HG02885 (cell line): ENCODE data around the gene SLC26A1.

Experiments
- ATAC-seq: cut with Tn5 transposase; IDR thresholded peaks from one replicate; pipeline ENCODE4 v1.9.1; 2021; ENCODE audit warnings: mild to moderate bottlenecking; ENCODE audit not compliant: unreplicated experiment, poor library complexity

SLC26A1 gene

GRCh38 chr4:1029529-1029928, 36.3 kb upstream of the SLC26A1 start:
- ATAC-seq: no peak

GRCh38 chr4:1028574-1029220, 35.5 kb upstream of the SLC26A1 start:
- no peak for ATAC-seq

GRCh38 chr4:1027915-1028238, 34.7 kb upstream of the SLC26A1 start:
- no peak for ATAC-seq

GRCh38 chr4:1027219-1027914, 34.2 kb upstream of the SLC26A1 start:
- ATAC-seq: no peak

GRCh38 chr4:1026115-1026514, 32.9 kb upstream of the SLC26A1 start:
- peak; percentile 83 for ATAC-seq

- no peak for ATAC-seq
These were observed 31.8 kb upstream of the SLC26A1 start for GRCh38 chr4:1024882-1025545.

GRCh38 chr4:1023895-1024740, 30.9 kb upstream of the SLC26A1 start:
- no peak for ATAC-seq

- no peak for ATAC-seq
These were observed 30.0 kb upstream of the SLC26A1 start for GRCh38 chr4:1023075-1023640.

- no peak for ATAC-seq
These were observed 29.5 kb upstream of the SLC26A1 start for GRCh38 chr4:1022739-1023066.

GRCh38 chr4:1022051-1022738, 29.0 kb upstream of the SLC26A1 start:
- ATAC-seq: no peak

GRCh38 chr4:1021386-1022050, 28.3 kb upstream of the SLC26A1 start:
- ATAC-seq: peak; percentile 68

GRCh38 chr4:1019729-1020470, 26.7 kb upstream of the SLC26A1 start:
- no peak for ATAC-seq

- ATAC-seq: no peak
These were observed 26.1 kb upstream of the SLC26A1 start for GRCh38 chr4:1019320-1019719.

GRCh38 chr4:1018147-1019020, 25.2 kb upstream of the SLC26A1 start:
- ATAC-seq: no peak

GRCh38 chr4:1017706-1018105, 24.5 kb upstream of the SLC26A1 start:
- no peak for ATAC-seq

- ATAC-seq: no peak
These were observed 24.0 kb upstream of the SLC26A1 start for GRCh38 chr4:1017211-1017610.

- ATAC-seq: no peak
These were observed 22.5 kb upstream of the SLC26A1 start for GRCh38 chr4:1015746-1016145.

GRCh38 chr4:1015179-1015578, 22.0 kb upstream of the SLC26A1 start:
- ATAC-seq: no peak
